HG03469 (cell line): ENCODE results near the gene FAM83D.

Source experiments
- ATAC-seq: cut with Tn5 transposase; IDR thresholded peaks from one replicate; pipeline ENCODE4 v1.9.1; 2021; ENCODE audit warnings: mild to moderate bottlenecking, moderate library complexity, moderate number of reproducible peaks; ENCODE audit not compliant: unreplicated experiment

Gene FAM83D

GRCh38 chr20:38926142-38926933 is at the start of gene FAM83D:
Gene FAM83D (plus strand): TSS chr20:38926417. CDS start chr20:38926443, 26 bp downstream.
- ATAC-seq = peak; percentile 83

DNA sequence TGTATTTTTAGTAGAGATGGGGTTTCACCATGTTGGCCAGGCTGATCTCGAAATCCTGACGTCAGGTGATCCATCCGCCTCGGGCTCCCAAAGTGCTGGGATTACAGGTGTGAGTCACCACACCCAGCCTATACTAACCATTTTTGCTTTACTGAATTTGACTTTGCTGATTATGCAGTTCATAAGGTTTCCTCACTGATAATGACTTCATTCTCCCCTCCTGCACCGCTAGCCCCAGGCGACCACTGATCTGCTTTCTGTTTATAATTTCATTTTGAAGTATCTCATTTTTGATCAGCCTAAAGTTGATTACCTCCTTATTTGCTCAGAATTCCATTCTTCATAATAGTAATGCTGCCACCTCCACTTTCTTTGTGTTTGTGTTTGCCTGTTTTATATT is 48.7 kb upstream of the FAM83D start:
- ATAC-seq = no peak

DNA sequence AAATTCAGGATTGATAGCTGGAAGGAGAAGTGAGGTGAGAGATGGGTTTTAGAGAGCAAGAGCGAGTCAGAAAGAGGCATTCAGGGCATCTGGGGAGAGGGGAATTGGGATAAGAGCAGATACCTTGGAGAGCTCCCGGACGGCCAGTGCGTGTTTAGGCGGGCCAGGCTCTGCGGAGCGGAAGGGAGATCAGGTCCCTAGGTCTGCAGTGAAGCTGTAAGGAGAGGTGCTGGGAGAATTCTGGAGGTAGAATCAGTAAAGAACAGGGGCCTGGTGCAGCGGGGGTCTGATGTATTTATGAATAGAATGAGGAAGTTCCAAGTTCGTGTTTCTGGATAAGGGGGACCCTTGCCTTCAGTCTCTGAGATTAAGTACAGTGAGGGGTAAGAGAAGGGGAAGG is 47.4 kb upstream of the FAM83D start:
- ATAC-seq = no peak

GRCh38 chr20:38880952-38881735 is 45.1 kb upstream of the FAM83D start:
- no peak for ATAC-seq

GRCh38 chr20:38881806-38882440 is 44.3 kb upstream of the FAM83D start:
- no peak for ATAC-seq

- no peak for ATAC-seq
Measured at GRCh38 chr20:38882600-38882999, 43.6 kb upstream of the FAM83D start.

- no peak for ATAC-seq
Measured at GRCh38 chr20:38883081-38883980, 42.9 kb upstream of the FAM83D start.

DNA sequence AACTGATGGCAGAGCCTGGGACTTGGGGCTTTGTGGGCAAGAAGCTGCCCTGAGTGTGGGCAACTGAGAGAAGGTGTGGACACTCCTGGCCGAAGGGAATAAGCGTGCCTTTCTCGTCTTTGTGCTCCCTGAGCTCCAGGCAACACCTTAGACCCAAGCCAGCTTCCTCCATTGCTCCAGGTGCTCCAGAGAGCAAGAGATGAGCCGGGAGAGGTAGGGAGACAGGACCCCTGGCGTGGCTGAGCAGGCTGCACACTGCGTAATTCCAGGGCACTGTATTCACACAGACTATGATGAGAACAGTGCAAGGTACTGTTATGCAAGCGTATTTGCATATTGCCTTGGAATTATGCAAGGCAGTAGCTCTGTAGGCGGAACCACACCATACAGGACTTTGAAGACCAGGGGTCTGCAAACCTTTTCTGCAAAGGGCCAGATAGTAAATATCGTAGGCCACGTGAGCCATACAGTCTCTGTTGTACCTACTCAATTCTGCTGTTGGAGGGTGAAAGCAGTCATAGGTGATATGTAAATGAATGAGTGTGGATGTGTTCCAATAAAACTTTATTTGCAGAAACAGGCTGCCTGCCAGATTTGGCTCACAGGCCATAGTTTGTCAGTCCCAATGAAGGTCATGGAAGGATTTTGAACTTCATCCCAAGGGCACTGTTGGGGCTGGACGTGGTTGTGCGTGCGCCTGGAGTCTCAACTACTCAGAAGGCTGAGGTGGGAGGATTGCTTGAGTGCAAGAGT is 42.1 kb upstream of the FAM83D start:
- ATAC-seq = no peak

- no peak for ATAC-seq
Measured at GRCh38 chr20:38885357-38885756, 40.9 kb upstream of the FAM83D start.

DNA sequence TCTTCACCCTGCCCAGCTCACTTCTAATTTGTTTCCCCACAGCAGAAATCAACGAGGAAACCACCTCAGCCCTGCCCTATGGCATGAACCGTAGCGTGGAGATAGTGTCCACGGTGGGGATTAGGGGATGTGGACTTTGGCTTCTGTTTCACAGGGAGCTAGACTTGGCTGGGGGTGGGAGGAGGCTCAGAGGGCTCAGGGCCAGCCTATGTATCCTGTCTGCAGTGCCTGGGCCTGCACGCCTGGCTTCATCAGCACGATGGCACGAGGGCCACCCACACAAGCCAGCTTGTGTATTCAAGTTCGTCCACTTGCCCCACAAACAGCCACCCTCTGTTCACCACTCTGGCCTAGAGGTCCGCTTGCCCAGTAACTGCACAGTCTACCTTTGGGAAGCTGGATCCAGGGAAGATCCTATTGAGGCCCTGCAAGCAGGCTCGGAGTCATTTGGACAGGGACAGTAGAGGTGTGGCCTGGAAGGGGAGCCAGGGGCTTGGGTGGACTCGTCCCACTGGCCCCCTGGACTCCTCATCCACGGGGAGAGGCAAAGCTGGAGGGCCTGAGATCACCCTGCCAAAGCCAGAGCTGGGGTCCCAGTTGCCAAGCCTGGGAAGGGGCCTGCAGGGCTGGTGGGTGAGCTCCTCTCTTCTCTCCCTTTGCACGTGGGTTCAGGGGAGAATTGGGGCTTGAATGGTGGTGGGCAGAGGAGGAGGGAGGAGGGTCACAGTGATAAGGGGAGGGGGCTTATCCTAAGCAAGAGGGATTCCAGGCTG is 38.0 kb upstream of the FAM83D start:
- no peak for ATAC-seq

- ATAC-seq = no peak
Measured at GRCh38 chr20:38889050-38889449, 37.2 kb upstream of the FAM83D start.

GRCh38 chr20:38889792-38890496 is 36.3 kb upstream of the FAM83D start:
- no peak for ATAC-seq

- ATAC-seq = no peak
Measured at GRCh38 chr20:38890497-38890818, 35.8 kb upstream of the FAM83D start.

DNA sequence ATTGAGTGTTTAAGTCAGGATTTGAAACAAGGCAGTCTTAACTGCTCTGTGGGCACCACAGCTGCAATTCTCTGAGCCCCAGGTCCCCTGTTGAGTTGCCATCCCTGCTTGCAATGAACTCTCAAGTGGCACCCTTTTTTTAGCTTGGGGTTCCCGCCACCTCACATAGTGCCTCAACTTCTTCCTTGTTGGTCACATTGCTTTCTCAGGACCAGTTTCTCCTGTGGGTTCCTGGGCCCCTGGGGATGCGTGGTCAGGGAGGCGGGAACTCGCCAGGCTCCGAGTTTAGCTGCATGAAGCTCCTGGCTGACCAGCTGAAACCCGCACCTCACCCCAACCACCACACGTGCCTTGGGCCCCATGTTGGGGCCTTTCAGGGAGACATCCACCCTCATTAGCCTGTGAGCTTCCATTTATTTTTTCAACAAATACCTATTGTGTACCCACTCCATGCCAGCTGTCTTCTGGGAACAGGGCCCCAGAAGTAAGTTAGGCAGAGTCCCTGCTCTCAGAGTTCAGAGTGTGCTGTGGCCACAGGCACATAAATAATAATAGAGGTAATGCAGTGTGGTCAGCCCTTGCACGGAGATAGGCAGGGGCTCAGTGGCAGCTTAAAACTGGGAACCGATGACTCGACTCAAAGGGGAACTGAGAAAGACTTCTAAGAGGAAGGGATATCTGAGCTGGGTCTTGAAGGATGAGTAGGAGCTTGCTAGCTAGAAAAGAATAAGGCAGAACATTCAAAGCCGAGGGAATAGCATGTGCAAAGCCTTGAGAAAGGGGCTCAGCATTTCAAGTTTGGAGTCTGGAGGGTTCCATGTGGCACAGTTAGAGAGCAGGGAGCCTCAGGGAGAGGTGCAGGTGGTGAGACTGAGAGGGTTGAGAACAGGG is 33.9 kb upstream of the FAM83D start:
- ATAC-seq = no peak

- no peak for ATAC-seq
Measured at GRCh38 chr20:38893056-38893564, 33.1 kb upstream of the FAM83D start.

DNA sequence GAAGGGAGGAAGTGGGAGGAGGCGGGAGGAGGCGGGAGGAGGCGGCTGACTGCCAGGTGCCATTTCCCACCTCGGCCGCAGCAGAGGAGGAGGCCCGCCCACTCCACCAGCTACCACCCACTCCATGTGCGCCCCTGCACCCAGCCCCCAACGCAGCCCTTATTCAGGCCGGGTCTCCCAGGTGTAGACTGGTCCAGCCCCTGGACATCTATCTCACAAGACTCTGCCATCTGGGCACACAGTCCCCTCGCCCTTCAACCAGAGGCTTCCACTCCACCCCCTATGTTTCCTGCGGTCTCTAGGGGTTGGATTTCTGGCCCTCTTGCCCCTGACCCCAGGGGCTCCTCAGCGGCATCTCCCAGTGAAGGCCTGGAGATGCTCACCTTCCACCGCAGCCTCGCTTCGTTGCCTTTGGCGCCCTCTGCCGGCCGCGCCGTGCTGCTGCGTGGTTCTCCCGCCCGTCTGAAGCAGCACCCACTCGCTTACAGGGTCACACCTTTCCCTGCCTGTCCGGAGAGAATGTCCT is 32.6 kb upstream of the FAM83D start:
- ATAC-seq = no peak
